SK-N-SH treated with all-trans-retinoic acid at 6 μM for 48 hours (cell line): ENCODE data around the gene GALNT5.

ENCODE experiments used
- ISL1 ChIP-seq: fragments of 250-450 bp; sonication (Bioruptor Pico); IDR thresholded peaks from 2 replicates; pipeline ENCODE4 v2.1.2; 2022; ENCODE audit warnings: mild to moderate bottlenecking, moderate library complexity
- ZNF565 ChIP-seq: fragments of 450-650 bp; formaldehyde crosslinking; conservative IDR thresholded peaks from 2 replicates; pipeline ENCODE4 v1.5.0; 2020; ENCODE audit warnings: low read depth, mild to moderate bottlenecking, moderate library complexity
- TF ChIP-seq, protein P1 (sequence below): fragments of 250-450 bp; sonication (Bioruptor Pico); IDR thresholded peaks from 2 replicates; pipeline ENCODE4 v1.8.0; 2020; ENCODE audit warnings: mild to moderate bottlenecking, moderate library complexity, borderline replicate concordance

DNA sequence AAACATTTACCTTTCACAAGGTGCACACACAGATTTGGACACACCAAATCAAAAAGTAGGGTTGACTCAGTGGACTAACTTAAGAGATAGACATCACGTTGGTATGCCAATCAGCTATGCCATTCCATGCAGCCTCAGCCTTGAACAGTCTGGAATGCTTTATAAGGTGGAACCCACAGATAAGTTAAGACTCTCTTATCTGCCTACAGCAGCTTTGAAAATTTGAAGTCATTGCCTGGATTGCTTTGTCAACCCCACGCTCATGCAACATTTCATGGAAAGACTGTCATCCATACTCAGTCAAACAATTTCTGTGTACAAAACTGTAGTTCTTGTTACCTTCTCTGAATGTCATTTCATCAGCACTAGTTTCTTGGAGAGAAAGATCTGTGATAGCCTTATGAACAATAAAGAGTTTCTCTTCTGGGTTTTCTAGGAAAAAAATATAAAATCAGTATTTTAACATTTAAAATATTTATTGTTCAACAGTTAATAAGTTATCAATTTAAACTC, 66.9 kb downstream of the GALNT5 start:
- TF ChIP-seq ISL1 (CRISPR knock-in tag) = no peak
- TF ChIP-seq ZNF565 (CRISPR knock-in tag) = no peak
- TF ChIP-seq, protein P1, sequence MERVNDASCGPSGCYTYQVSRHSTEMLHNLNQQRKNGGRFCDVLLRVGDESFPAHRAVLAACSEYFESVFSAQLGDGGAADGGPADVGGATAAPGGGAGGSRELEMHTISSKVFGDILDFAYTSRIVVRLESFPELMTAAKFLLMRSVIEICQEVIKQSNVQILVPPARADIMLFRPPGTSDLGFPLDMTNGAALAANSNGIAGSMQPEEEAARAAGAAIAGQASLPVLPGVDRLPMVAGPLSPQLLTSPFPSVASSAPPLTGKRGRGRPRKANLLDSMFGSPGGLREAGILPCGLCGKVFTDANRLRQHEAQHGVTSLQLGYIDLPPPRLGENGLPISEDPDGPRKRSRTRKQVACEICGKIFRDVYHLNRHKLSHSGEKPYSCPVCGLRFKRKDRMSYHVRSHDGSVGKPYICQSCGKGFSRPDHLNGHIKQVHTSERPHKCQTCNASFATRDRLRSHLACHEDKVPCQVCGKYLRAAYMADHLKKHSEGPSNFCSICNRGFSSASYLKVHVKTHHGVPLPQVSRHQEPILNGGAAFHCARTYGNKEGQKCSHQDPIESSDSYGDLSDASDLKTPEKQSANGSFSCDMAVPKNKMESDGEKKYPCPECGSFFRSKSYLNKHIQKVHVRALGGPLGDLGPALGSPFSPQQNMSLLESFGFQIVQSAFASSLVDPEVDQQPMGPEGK = no peak
